A549 (cell line): ENCODE measurements around the gene ZNF525. TPM values are rescaled to one million over a fixed set of nuclear protein-coding genes. Genes with fewer than 3 reads are reported as not detected.

ENCODE experiments used
- ATAC-seq, 2 experiments: fragments of 200-7000 bp in 1 of 2; fragments of >200 bp in 1 of 2; cut with Nextera tagmentation in 1 of 2; cut with Tn5 transposase in 1 of 2; 3 replicates each; pipeline versions ENCODE4 v1.8.0 to v1.9.1; 2018 to 2020; ENCODE audit warnings: mild to moderate bottlenecking in 1 of 2, moderate library complexity in 1 of 2
- CTCF ChIA-PET: fragments of 300-600 bp; sonication (Branson Sonifier 250); formaldehyde crosslinking; extraction: SDS; loops from one replicate; lab custom pipeline; 2021; ENCODE audit warnings: antibody characterized with exemption, inconsistent platforms; lab: Yijun Ruan, JAX
- POLR2A ChIA-PET: fragments of 350-600 bp; formaldehyde crosslinking; extraction: SDS; loops from one replicate; lab custom pipeline; 2021; ENCODE audit warnings: antibody characterized with exemption, inconsistent platforms; lab: Yijun Ruan, JAX
- DNase-seq, 2 experiments: peaks; one replicate each; pipeline versions ENCODE4 v3.0.0 to v3.0.0-alpha.2; 2011 to 2016; ENCODE audit warnings: low read depth in 1 of 2, low spot score in 1 of 2
- FAIRE-seq: peaks from 2 replicates; lab custom pipeline; 2011; peaks lifted over from hg19 to GRCh38; lab: Jason Lieb, UNC
- H3K27ac ChIP-seq, 2 experiments: fragments of >200 bp; sonication (Bioruptor Twin); formaldehyde crosslinking; 3 replicates each; pipeline ENCODE4 v1.5.1; 2016 to 2017
- H3K4me1 ChIP-seq: fragments of >200 bp; sonication (Bioruptor Twin); formaldehyde crosslinking; 3 replicates; pipeline ENCODE4 v1.6.1; 2016
- H3K4me2 ChIP-seq: fragments of >200 bp; sonication (Bioruptor Twin); formaldehyde crosslinking; 3 replicates; pipeline ENCODE4 v1.6.1; 2016
- H3K4me3 ChIP-seq: fragments of >200 bp; sonication (Bioruptor Twin); formaldehyde crosslinking; 3 replicates; pipeline ENCODE4 v1.5.1; 2016
- H3K9me3 ChIP-seq: fragments of >200 bp; sonication (Bioruptor Twin); formaldehyde crosslinking; 3 replicates; pipeline ENCODE4 v1.6.1; 2016
- CBX2 ChIP-seq: fragments of 200-600 bp; sonication (generic); IDR thresholded peaks from 2 replicates; pipeline ENCODE4 v1.6.1; 2016; ENCODE audit warnings: low read depth, mild to moderate bottlenecking, borderline replicate concordance
- EHF ChIP-seq: fragments of 250-450 bp; sonication (Bioruptor Pico); IDR thresholded peaks from 2 replicates; pipeline ENCODE4 v1.5.0; 2020; ENCODE audit warnings: mild to moderate bottlenecking
- ELK1 ChIP-seq: fragments of 150-350 bp; IDR thresholded peaks from 2 replicates; pipeline ENCODE4 v1.6.1; 2014; ENCODE audit warnings: low read depth, mild to moderate bottlenecking, low read length
- EP300 ChIP-seq, 2 experiments: fragments of >200 bp; sonication (Bioruptor Twin); formaldehyde crosslinking; IDR thresholded peaks; 2 replicates in 1 of 2; 3 replicates in 1 of 2; pipeline ENCODE4 v1.6.1; 2016 to 2017
- ESRRA ChIP-seq: fragments of 150-350 bp; IDR thresholded peaks from 2 replicates; pipeline ENCODE4 v1.6.1; 2014; ENCODE audit warnings: mild to moderate bottlenecking, low read length, borderline replicate concordance
- FOXS1 ChIP-seq: fragments of 250-450 bp; sonication (Bioruptor Pico); IDR thresholded peaks from 2 replicates; pipeline ENCODE4 v1.5.0; 2020; ENCODE audit warnings: mild to moderate bottlenecking, moderate library complexity
- HDAC2 ChIP-seq: fragments of 200-600 bp; sonication (generic); IDR thresholded peaks from 2 replicates; pipeline ENCODE4 v1.6.1; 2016
- HEYL ChIP-seq: fragments of 250-450 bp; sonication (Bioruptor Pico); IDR thresholded peaks from 2 replicates; pipeline ENCODE4 v1.8.0; 2021; ENCODE audit warnings: mild to moderate bottlenecking, moderate library complexity
- HOXA7 ChIP-seq: fragments of 250-450 bp; sonication (Bioruptor Pico); IDR thresholded peaks from 2 replicates; pipeline ENCODE4 v1.5.0; 2020; ENCODE audit warnings: mild to moderate bottlenecking, moderate library complexity
- HOXB13 ChIP-seq: fragments of 250-450 bp; sonication (Bioruptor Pico); IDR thresholded peaks from 2 replicates; pipeline ENCODE4 v1.5.0; 2020; ENCODE audit warnings: low read depth, mild to moderate bottlenecking, moderate library complexity
- HOXB5 ChIP-seq: fragments of 250-450 bp; sonication (Bioruptor Pico); IDR thresholded peaks from 2 replicates; pipeline ENCODE4 v1.5.0; 2020; ENCODE audit warnings: mild to moderate bottlenecking, moderate library complexity
- JUN ChIP-seq, 2 experiments: fragments of >200 bp; sonication (Bioruptor Twin); formaldehyde crosslinking; IDR thresholded peaks; 2 replicates in 1 of 2; 3 replicates in 1 of 2; pipeline ENCODE4 v1.6.1; 2016 to 2017
- KDM1A ChIP-seq: fragments of 200-600 bp; sonication (generic); IDR thresholded peaks from 2 replicates; pipeline ENCODE4 v1.6.1; 2016; ENCODE audit warnings: low read depth, mild to moderate bottlenecking
- KDM5A ChIP-seq: fragments of 200-600 bp; sonication (generic); IDR thresholded peaks from 2 replicates; pipeline ENCODE4 v1.6.1; 2016; ENCODE audit warnings: antibody characterized with exemption, mild to moderate bottlenecking
- MAFK ChIP-seq: fragments of 450-650 bp; IDR thresholded peaks from 2 replicates; pipeline ENCODE4 v1.6.1; 2014; ENCODE audit not compliant: partially characterized antibody
- MAX ChIP-seq: IDR thresholded peaks from 2 replicates; pipeline ENCODE4 v1.6.1; 2012
- MAZ ChIP-seq: fragments of 150-350 bp; IDR thresholded peaks from 2 replicates; pipeline ENCODE4 v1.6.1; 2014; ENCODE audit warnings: antibody characterized with exemption, low read depth, low read length, borderline replicate concordance
- NFE2L2 ChIP-seq: fragments of 150-350 bp; conservative IDR thresholded peaks from 2 replicates; pipeline ENCODE4 v1.6.1; 2014; ENCODE audit warnings: low read length
- NPAS2 ChIP-seq: fragments of 250-450 bp; sonication (Bioruptor Pico); IDR thresholded peaks from 2 replicates; pipeline ENCODE4 v1.8.0; 2022; ENCODE audit warnings: mild to moderate bottlenecking, moderate library complexity, borderline replicate concordance
- NR3C1 ChIP-seq: fragments of >200 bp; sonication (Bioruptor Twin); formaldehyde crosslinking; IDR thresholded peaks from 3 replicates; pipeline ENCODE4 v1.6.1; 2017
- PHF8 ChIP-seq: fragments of 200-600 bp; sonication (generic); IDR thresholded peaks from 2 replicates; pipeline ENCODE4 v1.6.1; 2016; ENCODE audit warnings: low read depth, mild to moderate bottlenecking, antibody characterized with exemption, moderate library complexity, borderline replicate concordance
- POLR2A ChIP-seq: IDR thresholded peaks from 2 replicates; pipeline ENCODE4 v1.6.1; 2012; ENCODE audit warnings: mild to moderate bottlenecking, low read length
- RAD21 ChIP-seq, 2 experiments: fragments of >200 bp in 1 of 2; sonication (Bioruptor Twin) in 1 of 2; formaldehyde crosslinking in 1 of 2; IDR thresholded peaks in 1 of 2; conservative IDR thresholded peaks in 1 of 2; 2 replicates in 1 of 2; 3 replicates in 1 of 2; pipeline ENCODE4 v1.6.1; 2012 to 2018; ENCODE audit warnings: inconsistent platforms in 1 of 2
- RCOR1 ChIP-seq: fragments of 150-350 bp; IDR thresholded peaks from 2 replicates; pipeline ENCODE4 v1.6.1; 2014; ENCODE audit warnings: antibody characterized with exemption, low read length, low read depth
- RFX5 ChIP-seq: fragments of 450-650 bp; IDR thresholded peaks from 2 replicates; pipeline ENCODE4 v1.7.1; 2014; ENCODE audit warnings: antibody characterized with exemption, mild to moderate bottlenecking, moderate library complexity
- RNF2 ChIP-seq: fragments of 200-600 bp; sonication (generic); IDR thresholded peaks from 2 replicates; pipeline ENCODE4 v1.6.1; 2016; ENCODE audit warnings: low read depth, mild to moderate bottlenecking, antibody characterized with exemption, moderate library complexity, borderline replicate concordance
- SMC3 ChIP-seq: fragments of >200 bp; sonication (Bioruptor Twin); formaldehyde crosslinking; IDR thresholded peaks from 3 replicates; pipeline ENCODE4 v1.6.1; 2018; ENCODE audit warnings: inconsistent platforms
- TP53 ChIP-seq: fragments of 250-450 bp; sonication (Bioruptor Pico); IDR thresholded peaks from 2 replicates; pipeline ENCODE4 v1.5.0; 2021; ENCODE audit warnings: mild to moderate bottlenecking, moderate library complexity
- USF2 ChIP-seq: fragments of 450-650 bp; IDR thresholded peaks from 2 replicates; pipeline ENCODE4 v1.6.1; 2014; ENCODE audit warnings: antibody characterized with exemption
- ZFP36 ChIP-seq: fragments of 450-650 bp; IDR thresholded peaks from 2 replicates; pipeline ENCODE4 v1.6.1; 2014; ENCODE audit warnings: borderline replicate concordance; ENCODE audit not compliant: partially characterized antibody
- ZSCAN20 ChIP-seq: fragments of 250-450 bp; sonication (Bioruptor Pico); IDR thresholded peaks from 2 replicates; pipeline ENCODE4 v1.8.0; 2022; ENCODE audit warnings: mild to moderate bottlenecking, moderate library complexity
- WGBS: methylation state at CpG from one replicate; pipeline ENCODE4 v1.1.6; 2017; ENCODE audit errors: missing lambda C conversion rate; 5-methylcytosine and 5-hydroxymethylcytosine counted together
- polyA plus RNA-seq, 4 experiments: library from polyadenylated mRNA; depleted of rRNA in 3 of 4; stranded (reverse); fragments of >200 nt; fragmentation: RNase III in 1 of 4; extraction: RNeasy Plus Mini Kit Qiagen cat#74134 plus additional on column Dnase treatment in 1 of 4; gene quantifications; 2 replicates in 3 of 4; 3 replicates in 1 of 4; pipeline ENCODE4 v1.2.3, GENCODE V29; 2011 to 2017
- TF ChIP-seq, protein P1 (sequence below): IDR thresholded peaks from 2 replicates; pipeline ENCODE4 v1.6.1; 2012; ENCODE audit warnings: low read depth, borderline replicate concordance

The ZNF525 gene
- polyA plus RNA-seq, 2 of the 4 experiments (the other 2 are of a cell fraction): 0.12 to 1.00 TPM

- FAIRE-seq (no peak), ATAC-seq (no peak), DNase-seq (no peak)
- Histone ChIP-seq H3K27ac (no peak overlapping the region), H3K9me3 (peaks cover 68% of the 10 kb centered on the region), H3K4me3 (no peak overlapping the region), H3K4me2 (no peak overlapping the region), H3K4me1 (no peaks in the 10 kb centered on the region)
- 19% methylated on average over 3 of the region's 3 CpGs for WGBS
- TF ChIP-seq HOXA7 (CRISPR knock-in tag) (no peak), ESRRA (no peak), RFX5 (no peak)
- TF ChIP-seq, protein P1, sequence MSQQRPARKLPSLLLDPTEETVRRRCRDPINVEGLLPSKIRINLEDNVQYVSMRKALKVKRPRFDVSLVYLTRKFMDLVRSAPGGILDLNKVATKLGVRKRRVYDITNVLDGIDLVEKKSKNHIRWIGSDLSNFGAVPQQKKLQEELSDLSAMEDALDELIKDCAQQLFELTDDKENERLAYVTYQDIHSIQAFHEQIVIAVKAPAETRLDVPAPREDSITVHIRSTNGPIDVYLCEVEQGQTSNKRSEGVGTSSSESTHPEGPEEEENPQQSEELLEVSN: no peak
- ChIA-PET CTCF (no interaction called here), POLR2A (no interaction called here)
These were observed 8.8 kb downstream of the ZNF525 start for GRCh38 chr19:53374288-53374687.

DNA sequence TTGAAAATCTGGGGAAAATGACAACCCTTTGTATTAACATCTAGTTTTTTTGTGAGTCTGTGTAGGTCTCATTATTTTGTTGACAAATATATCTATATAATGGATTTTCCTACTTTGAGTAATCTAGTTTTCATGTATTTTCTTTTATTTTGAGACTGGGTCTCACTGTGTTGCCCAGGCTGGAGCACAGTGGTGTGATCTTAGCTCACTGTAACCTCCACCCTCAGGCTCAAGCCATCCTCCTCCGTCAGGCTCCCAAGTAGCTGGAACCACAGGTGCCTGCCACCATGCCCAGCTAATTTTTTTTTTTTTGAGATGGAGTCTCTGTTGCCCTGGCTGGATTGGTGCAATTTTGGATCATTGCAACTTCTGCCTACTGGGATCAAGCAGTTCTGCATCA is 9.2 kb downstream of the ZNF525 start:
- H3K4me3 ChIP-seq: no peak overlapping the region
- ChIA-PET POLR2A (no interaction called here), CTCF (no interaction called here)
- ATAC-seq: no peak
- WGBS: 11% methylated on average over 1 of the region's 1 CpG
- no peak for FAIRE-seq
- H3K4me2 ChIP-seq: no peak overlapping the region
- peaks cover 70% of the 10 kb centered on the region for H3K9me3 ChIP-seq
- DNase-seq: no peak
- no peak overlapping the region for H3K27ac ChIP-seq
- TF ChIP-seq HOXB13: no peak
- no peak for TF ChIP-seq ZFP36
- TF ChIP-seq RNF2: no peak
- no peak for TF ChIP-seq ESRRA
- no peak for TF ChIP-seq CBX2
- no peak for TF ChIP-seq RCOR1
- TF ChIP-seq ELK1: no peak
- no peak for TF ChIP-seq JUN (IDR thresholded peaks at IDR 0.05)
- TF ChIP-seq FOXS1: no peak
- no peak for TF ChIP-seq EP300 (IDR thresholded peaks at IDR 0.05)
- TF ChIP-seq PHF8: no peak
- no peaks in the 10 kb centered on the region for H3K4me1 ChIP-seq

DNA sequence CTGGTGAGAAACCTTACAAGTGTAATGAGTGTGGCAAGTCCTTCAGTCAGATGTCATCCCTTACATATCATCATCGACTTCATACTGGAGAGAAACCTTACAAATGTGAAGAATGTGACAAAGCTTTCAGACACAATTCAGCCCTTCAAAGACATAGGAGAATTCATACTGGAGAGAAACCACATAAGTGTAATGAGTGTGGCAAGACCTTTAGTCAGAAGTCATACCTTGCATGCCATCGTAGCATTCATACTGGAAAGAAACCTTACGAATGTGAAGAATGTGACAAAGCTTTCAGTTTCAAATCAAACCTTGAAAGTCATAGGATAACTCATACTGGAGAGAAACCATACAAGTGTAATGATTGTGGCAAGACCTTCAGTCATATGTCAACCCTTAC is 15.9 kb downstream of the ZNF525 start:
- ChIA-PET POLR2A (no interaction called here), CTCF (no interaction called here)
- FAIRE-seq (peak; percentile 28), DNase-seq (no peak), ATAC-seq (no peak)
- Histone ChIP-seq H3K4me2 (no peak overlapping the region), H3K4me3 (no peak overlapping the region), H3K9me3 (peaks cover 91% of the 10 kb centered on the region), H3K27ac (no peak overlapping the region), H3K4me1 (no peaks in the 10 kb centered on the region)
- TF ChIP-seq RCOR1: no peak
- no peak for TF ChIP-seq SMC3
- TF ChIP-seq HOXB5 (CRISPR knock-in tag): no peak
- TF ChIP-seq MAFK: no peak
- no peak for TF ChIP-seq ZSCAN20 (CRISPR knock-in tag)
- TF ChIP-seq HOXA7 (CRISPR knock-in tag): no peak
- no peak for TF ChIP-seq ZFP36
- no peak for TF ChIP-seq KDM1A
- TF ChIP-seq MAZ: no peak
- no peak for TF ChIP-seq TP53 (CRISPR knock-in tag)
- no peak for TF ChIP-seq HDAC2
- 18% methylated on average over 3 of the region's 3 CpGs for WGBS

GRCh38 chr19:53388168-53388567 is 22.7 kb downstream of the ZNF525 start:
- Histone ChIP-seq H3K4me3 (no peak overlapping the region), H3K4me1 (no peaks in the 10 kb centered on the region), H3K9me3 (peaks cover 87% of the 10 kb centered on the region), H3K4me2 (no peak overlapping the region), H3K27ac (no peak overlapping the region)
- CTCF ChIA-PET: no interaction called here
- POLR2A ChIA-PET: no interaction called here
- ATAC-seq (no peak), FAIRE-seq (no peak), DNase-seq (no peak)
- TF ChIP-seq MAZ (no peak), USF2 (no peak), RAD21 (conservative IDR thresholded peaks at IDR 0.05 in 1 of 2, IDR thresholded peaks at IDR 0.05 in 1 of 2) (no peak), FOXS1 (no peak), HOXA7 (CRISPR knock-in tag) (no peak), KDM1A (no peak), NR3C1 (no peak), KDM5A (no peak), HOXB13 (no peak), EHF (CRISPR knock-in tag) (no peak), EP300 (IDR thresholded peaks at IDR 0.05) (no peak), MAX (no peak), NFE2L2 (no peak), POLR2A (no peak), NPAS2 (CRISPR knock-in tag) (no peak), RNF2 (no peak), HEYL (CRISPR knock-in tag) (no peak)
- WGBS: 26% methylated on average over 3 of the region's 3 CpGs
